HEK293T (cell line): ENCODE data around the gene STAC.

Source experiments
- FOXK2 ChIP-seq: fragments of 450-650 bp; IDR thresholded peaks from 2 replicates; pipeline ENCODE4 v1.6.1; 2016; ENCODE audit warnings: mild to moderate bottlenecking
- NFRKB ChIP-seq: fragments of 450-650 bp; IDR thresholded peaks from 2 replicates; pipeline ENCODE4 v1.6.1; 2016; ENCODE audit warnings: mild to moderate bottlenecking, moderate library complexity
- SP1 ChIP-seq: fragments of 450-650 bp; IDR thresholded peaks from 2 replicates; pipeline ENCODE4 v1.6.1; 2017
- SUZ12 ChIP-seq: fragments of 450-650 bp; IDR thresholded peaks from 2 replicates; pipeline ENCODE4 v1.6.1; 2016; ENCODE audit warnings: mild to moderate bottlenecking
- TARDBP ChIP-seq: fragments of 450-650 bp; IDR thresholded peaks from 2 replicates; pipeline ENCODE4 v1.6.1; 2016

DNA sequence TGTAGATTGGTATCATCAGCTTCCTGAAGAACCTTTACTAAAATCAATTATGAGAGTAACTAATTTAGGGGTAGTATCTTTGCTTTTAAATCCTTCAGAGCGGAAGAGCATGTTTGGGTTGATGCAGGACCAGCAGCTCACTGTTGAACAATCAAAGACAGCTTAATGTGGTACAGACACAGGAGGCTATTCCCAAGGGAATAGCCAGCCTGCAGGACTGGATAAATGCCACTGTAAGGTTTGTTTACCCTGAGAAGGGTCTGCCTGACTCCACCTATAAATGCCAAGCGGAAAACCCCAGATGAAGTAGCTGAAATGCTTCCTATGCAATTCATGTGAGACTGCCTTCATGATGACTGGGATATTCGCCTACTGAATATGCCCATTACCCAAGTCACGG is 16.0 kb upstream of the STAC start:
- no peak for TF ChIP-seq SUZ12
- TF ChIP-seq TARDBP = no peak
- TF ChIP-seq FOXK2 = no peak
- no peak for TF ChIP-seq SP1
- no peak for TF ChIP-seq NFRKB
